GM12878 (cell line): ENCODE data around the gene HAAO. TPM values are rescaled to one million over a fixed set of nuclear protein-coding genes. Genes with fewer than 3 reads are reported as not detected.

Experiments
- BACH1 ChIP-seq: fragments of 450-650 bp; IDR thresholded peaks from 2 replicates; pipeline ENCODE4 v1.6.1; 2017; ENCODE audit warnings: mild to moderate bottlenecking, borderline replicate concordance
- CHD2 ChIP-seq: IDR thresholded peaks from 2 replicates; pipeline ENCODE4 v1.6.1; 2011; ENCODE audit warnings: low read depth, low read length, improper control_type of control experiment, borderline replicate concordance
- CHD4 ChIP-seq: fragments of 200-600 bp; sonication (generic); IDR thresholded peaks from 2 replicates; pipeline ENCODE4 v1.6.1; 2016; ENCODE audit warnings: mild to moderate bottlenecking
- EED ChIP-seq: sonication (generic); IDR thresholded peaks from 2 replicates; pipeline ENCODE4 v1.6.1; 2016; ENCODE audit warnings: antibody characterized with exemption, low read depth
- GABPA ChIP-seq: IDR thresholded peaks from 2 replicates; pipeline ENCODE4 v1.6.1; 2014; ENCODE audit warnings: antibody characterized with exemption, low read depth, mild to moderate bottlenecking, inconsistent platforms
- IRF4 ChIP-seq: IDR thresholded peaks from 2 replicates; pipeline ENCODE4 v1.6.1; 2011; ENCODE audit warnings: low read depth, low read length
- MEF2A ChIP-seq: IDR thresholded peaks from 2 replicates; pipeline ENCODE4 v1.6.1; 2011; ENCODE audit warnings: low read depth, mild to moderate bottlenecking, low read length, moderate library complexity; ENCODE audit not compliant: insufficient read depth
- MEF2B ChIP-seq: fragments of 450-650 bp; IDR thresholded peaks from 2 replicates; pipeline ENCODE4 v1.6.1; 2018; ENCODE audit warnings: mild to moderate bottlenecking, moderate library complexity; ENCODE audit not compliant: partially characterized antibody, poor library complexity, severe bottlenecking
- MXI1 ChIP-seq: fragments of 150-350 bp; IDR thresholded peaks from 2 replicates; pipeline ENCODE4 v1.6.1; 2011; ENCODE audit warnings: low read depth, mild to moderate bottlenecking, inconsistent platforms, low read length, improper control_type of control experiment
- NBN ChIP-seq: fragments of 450-650 bp; IDR thresholded peaks from 2 replicates; pipeline ENCODE4 v1.6.1; 2016
- PAX8 ChIP-seq: fragments of 450-650 bp; IDR thresholded peaks from 2 replicates; pipeline ENCODE4 v1.6.1; 2017; ENCODE audit warnings: mild to moderate bottlenecking, moderate library complexity
- PML ChIP-seq: IDR thresholded peaks from 2 replicates; pipeline ENCODE4 v1.6.1; 2012; ENCODE audit warnings: low read length, inconsistent platforms
- POLR2AphosphoS2 ChIP-seq: IDR thresholded peaks from 2 replicates; pipeline ENCODE4 v1.6.1; 2011; ENCODE audit warnings: low read depth, mild to moderate bottlenecking, low read length, improper control_type of control experiment, moderate library complexity
- STAT1 ChIP-seq: fragments of 450-650 bp; conservative IDR thresholded peaks from 2 replicates; pipeline ENCODE4 v1.6.1; 2014; ENCODE audit warnings: antibody characterized with exemption, mild to moderate bottlenecking
- ZNF217 ChIP-seq: fragments of 450-650 bp; IDR thresholded peaks from 2 replicates; pipeline ENCODE4 v1.6.1; 2017; ENCODE audit warnings: antibody characterized with exemption, mild to moderate bottlenecking
- ZNF24 ChIP-seq: fragments of 450-650 bp; IDR thresholded peaks from 2 replicates; pipeline ENCODE4 v1.6.1; 2017; ENCODE audit warnings: antibody characterized with exemption, mild to moderate bottlenecking
- ZZZ3 ChIP-seq: IDR thresholded peaks from 2 replicates; pipeline ENCODE4 v1.6.1; 2011; ENCODE audit warnings: low read depth; ENCODE audit not compliant: control insufficient read depth, insufficient read length
- polyA plus RNA-seq, 11 experiments: library from polyadenylated mRNA; depleted of rRNA in 4 of 11; unstranded in 6 of 11; stranded (reverse) in 5 of 11; fragments of >200 nt; fragmentation: Nextera tagmentation in 4 of 11; fragmentation: Illumina TruSeq in 1 of 11; extraction: Ambion mirVana in 4 of 11; extraction: Trizol in 1 of 11; gene quantifications; 1 replicate in 1 of 11; 2 replicates in 10 of 11; pipeline versions ENCODE4 v1.2.1 to v1.2.3, GENCODE V29; 2011 to 2016; ENCODE audit warnings: inconsistent platforms in 2 of 11, missing spikeins in 2 of 11, low read depth in 1 of 11
- total RNA-seq, 4 experiments: library from RNA; depleted of rRNA in 3 of 4; stranded (reverse); fragments of >200 nt in 3 of 4; fragmentation: Illumina TruSeq in 1 of 4; extraction: Trizol in 1 of 4; gene quantifications; 2 replicates each; pipeline versions ENCODE4 v1.2.1 to v1.2.3, GENCODE V29; 2013 to 2021
- TF ChIP-seq, protein P1 (sequence below): fragments of 450-650 bp; IDR thresholded peaks from 2 replicates; pipeline ENCODE4 v1.6.1; 2017; ENCODE audit warnings: mild to moderate bottlenecking, moderate library complexity
- TF ChIP-seq, protein P2 (sequence below): IDR thresholded peaks from 2 replicates; pipeline ENCODE4 v1.6.1; 2012; ENCODE audit warnings: improper control_type of control experiment, low read depth, low read length; ENCODE audit not compliant: insufficient replicate concordance
- TF ChIP-seq, protein P3 (sequence below): fragments of 150-350 bp; IDR thresholded peaks from 2 replicates; pipeline ENCODE4 v1.6.1; 2014; ENCODE audit warnings: mild to moderate bottlenecking, low read depth, low read length

Gene HAAO
- total and polyA plus RNA-seq, 10 of the 15 experiments (the other 5 are each of a cell fraction or from before 2014, with no cell fraction given), result 4.3 to 58.7 (median 26.8) TPM

DNA sequence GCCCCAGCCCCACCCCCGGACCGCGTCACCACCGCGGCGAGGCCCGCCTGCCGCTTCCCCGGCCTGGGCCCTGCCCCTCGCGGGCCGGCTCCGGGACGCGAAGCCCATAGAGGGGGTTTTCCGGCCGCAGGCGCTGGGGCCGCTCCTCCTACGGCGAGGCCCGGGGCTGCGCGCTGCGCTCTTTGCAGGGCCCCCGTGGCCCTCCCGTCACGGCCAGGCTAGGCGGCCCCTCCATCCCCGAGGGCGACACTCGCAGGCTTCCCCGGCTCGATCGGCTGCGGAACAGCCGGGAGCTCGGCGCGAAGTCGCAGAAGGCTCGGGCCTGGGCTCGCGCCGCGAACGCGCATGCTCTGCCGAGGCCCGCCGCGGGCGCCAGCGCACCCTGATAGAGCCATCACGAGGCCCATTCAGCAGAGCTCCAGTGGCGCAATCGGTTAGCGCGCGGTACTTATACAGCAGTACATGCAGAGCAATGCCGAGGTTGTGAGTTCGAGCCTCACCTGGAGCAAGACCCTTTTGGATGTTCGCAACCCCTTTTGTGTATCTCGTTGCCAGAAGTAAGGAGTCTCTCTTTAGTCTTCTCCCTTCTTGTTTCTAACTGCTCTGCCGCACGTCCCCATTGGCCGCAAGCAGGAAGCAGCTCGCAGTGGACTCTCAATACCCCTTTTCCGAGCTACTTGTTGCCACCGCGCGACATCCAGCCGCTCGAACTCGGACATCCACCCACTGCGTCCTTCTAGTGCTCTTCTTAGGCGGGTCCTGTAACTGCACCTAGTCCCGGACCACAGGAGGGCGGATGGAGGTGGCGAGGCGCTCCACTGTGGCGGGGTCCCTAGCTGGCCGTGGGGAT, 18.0 kb upstream of the HAAO start (continued):
- TF ChIP-seq EED, result peak; percentile 59; the same call in 1 of the 2 replicates
- TF ChIP-seq ZNF217, result peak; percentile 74; the same call in 1 of the 2 replicates
- no peak for TF ChIP-seq PAX8
- TF ChIP-seq NBN, result peak; percentile 94
- peak; percentile 78; the same call in 1 of the 2 replicates for TF ChIP-seq POLR2AphosphoS2
- TF ChIP-seq MXI1, result peak; percentile 80
- TF ChIP-seq, protein P1, sequence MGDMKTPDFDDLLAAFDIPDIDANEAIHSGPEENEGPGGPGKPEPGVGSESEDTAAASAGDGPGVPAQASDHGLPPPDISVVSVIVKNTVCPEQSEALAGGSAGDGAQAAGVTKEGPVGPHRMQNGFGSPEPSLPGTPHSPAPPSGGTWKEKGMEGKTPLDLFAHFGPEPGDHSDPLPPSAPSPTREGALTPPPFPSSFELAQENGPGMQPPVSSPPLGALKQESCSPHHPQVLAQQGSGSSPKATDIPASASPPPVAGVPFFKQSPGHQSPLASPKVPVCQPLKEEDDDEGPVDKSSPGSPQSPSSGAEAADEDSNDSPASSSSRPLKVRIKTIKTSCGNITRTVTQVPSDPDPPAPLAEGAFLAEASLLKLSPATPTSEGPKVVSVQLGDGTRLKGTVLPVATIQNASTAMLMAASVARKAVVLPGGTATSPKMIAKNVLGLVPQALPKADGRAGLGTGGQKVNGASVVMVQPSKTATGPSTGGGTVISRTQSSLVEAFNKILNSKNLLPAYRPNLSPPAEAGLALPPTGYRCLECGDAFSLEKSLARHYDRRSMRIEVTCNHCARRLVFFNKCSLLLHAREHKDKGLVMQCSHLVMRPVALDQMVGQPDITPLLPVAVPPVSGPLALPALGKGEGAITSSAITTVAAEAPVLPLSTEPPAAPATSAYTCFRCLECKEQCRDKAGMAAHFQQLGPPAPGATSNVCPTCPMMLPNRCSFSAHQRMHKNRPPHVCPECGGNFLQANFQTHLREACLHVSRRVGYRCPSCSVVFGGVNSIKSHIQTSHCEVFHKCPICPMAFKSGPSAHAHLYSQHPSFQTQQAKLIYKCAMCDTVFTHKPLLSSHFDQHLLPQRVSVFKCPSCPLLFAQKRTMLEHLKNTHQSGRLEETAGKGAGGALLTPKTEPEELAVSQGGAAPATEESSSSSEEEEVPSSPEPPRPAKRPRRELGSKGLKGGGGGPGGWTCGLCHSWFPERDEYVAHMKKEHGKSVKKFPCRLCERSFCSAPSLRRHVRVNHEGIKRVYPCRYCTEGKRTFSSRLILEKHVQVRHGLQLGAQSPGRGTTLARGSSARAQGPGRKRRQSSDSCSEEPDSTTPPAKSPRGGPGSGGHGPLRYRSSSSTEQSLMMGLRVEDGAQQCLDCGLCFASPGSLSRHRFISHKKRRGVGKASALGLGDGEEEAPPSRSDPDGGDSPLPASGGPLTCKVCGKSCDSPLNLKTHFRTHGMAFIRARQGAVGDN, result peak; percentile 95
- TF ChIP-seq GABPA, result peak; percentile 61; the same call in 1 of the 2 replicates
- no peak; the same call in 1 of the 2 replicates for TF ChIP-seq IRF4
- peak; percentile 80 for TF ChIP-seq BACH1
- peak; percentile 100 for TF ChIP-seq ZNF24
- no peak for TF ChIP-seq CHD4
- peak; percentile 98 for TF ChIP-seq STAT1
- peak; percentile 40 for TF ChIP-seq MEF2B
- TF ChIP-seq ZZZ3, result no peak
- TF ChIP-seq CHD2, result no peak
- peak; percentile 91 for TF ChIP-seq PML
- TF ChIP-seq MEF2A, result peak; percentile 69; the same call in 1 of the 2 replicates
- TF ChIP-seq, protein P2, sequence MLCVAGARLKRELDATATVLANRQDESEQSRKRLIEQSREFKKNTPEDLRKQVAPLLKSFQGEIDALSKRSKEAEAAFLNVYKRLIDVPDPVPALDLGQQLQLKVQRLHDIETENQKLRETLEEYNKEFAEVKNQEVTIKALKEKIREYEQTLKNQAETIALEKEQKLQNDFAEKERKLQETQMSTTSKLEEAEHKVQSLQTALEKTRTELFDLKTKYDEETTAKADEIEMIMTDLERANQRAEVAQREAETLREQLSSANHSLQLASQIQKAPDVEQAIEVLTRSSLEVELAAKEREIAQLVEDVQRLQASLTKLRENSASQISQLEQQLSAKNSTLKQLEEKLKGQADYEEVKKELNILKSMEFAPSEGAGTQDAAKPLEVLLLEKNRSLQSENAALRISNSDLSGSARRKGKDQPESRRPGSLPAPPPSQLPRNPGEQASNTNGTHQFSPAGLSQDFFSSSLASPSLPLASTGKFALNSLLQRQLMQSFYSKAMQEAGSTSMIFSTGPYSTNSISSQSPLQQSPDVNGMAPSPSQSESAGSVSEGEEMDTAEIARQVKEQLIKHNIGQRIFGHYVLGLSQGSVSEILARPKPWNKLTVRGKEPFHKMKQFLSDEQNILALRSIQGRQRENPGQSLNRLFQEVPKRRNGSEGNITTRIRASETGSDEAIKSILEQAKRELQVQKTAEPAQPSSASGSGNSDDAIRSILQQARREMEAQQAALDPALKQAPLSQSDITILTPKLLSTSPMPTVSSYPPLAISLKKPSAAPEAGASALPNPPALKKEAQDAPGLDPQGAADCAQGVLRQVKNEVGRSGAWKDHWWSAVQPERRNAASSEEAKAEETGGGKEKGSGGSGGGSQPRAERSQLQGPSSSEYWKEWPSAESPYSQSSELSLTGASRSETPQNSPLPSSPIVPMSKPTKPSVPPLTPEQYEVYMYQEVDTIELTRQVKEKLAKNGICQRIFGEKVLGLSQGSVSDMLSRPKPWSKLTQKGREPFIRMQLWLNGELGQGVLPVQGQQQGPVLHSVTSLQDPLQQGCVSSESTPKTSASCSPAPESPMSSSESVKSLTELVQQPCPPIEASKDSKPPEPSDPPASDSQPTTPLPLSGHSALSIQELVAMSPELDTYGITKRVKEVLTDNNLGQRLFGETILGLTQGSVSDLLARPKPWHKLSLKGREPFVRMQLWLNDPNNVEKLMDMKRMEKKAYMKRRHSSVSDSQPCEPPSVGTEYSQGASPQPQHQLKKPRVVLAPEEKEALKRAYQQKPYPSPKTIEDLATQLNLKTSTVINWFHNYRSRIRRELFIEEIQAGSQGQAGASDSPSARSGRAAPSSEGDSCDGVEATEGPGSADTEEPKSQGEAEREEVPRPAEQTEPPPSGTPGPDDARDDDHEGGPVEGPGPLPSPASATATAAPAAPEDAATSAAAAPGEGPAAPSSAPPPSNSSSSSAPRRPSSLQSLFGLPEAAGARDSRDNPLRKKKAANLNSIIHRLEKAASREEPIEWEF, result no peak
- TF ChIP-seq, protein P3, sequence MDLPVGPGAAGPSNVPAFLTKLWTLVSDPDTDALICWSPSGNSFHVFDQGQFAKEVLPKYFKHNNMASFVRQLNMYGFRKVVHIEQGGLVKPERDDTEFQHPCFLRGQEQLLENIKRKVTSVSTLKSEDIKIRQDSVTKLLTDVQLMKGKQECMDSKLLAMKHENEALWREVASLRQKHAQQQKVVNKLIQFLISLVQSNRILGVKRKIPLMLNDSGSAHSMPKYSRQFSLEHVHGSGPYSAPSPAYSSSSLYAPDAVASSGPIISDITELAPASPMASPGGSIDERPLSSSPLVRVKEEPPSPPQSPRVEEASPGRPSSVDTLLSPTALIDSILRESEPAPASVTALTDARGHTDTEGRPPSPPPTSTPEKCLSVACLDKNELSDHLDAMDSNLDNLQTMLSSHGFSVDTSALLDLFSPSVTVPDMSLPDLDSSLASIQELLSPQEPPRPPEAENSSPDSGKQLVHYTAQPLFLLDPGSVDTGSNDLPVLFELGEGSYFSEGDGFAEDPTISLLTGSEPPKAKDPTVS, result no peak
